ENCODE measurements around the gene FKBP5. TPM values are rescaled to one million over a fixed set of nuclear protein-coding genes. Genes with fewer than 3 reads are reported as not detected.
"Not testable (repeated sequence)": the region's sequence is repeated elsewhere in the genome, so short reads cannot be mapped to it uniquely, and the experiment has no call there.

The FKBP5 gene
- total RNA-seq, 1 donor from 2014 or later = 112 TPM

- H3K36me3 ChIP-seq = no peaks in the 10 kb centered on the region
- H3K9me3 ChIP-seq = peaks cover 0 to 3% of the 10 kb centered on the region in 2 donors
- no peaks in the 10 kb centered on the region for H3K27me3 ChIP-seq
- DNase-seq (ENCODE audit: low spot score in 2 of 2) = no peak
- no peaks in the 10 kb centered on the region for H3K4me1 ChIP-seq
- no peak for TF ChIP-seq CTCF (IDR thresholded peaks at IDR 0.05)
- H3K27ac ChIP-seq = no peak overlapping the region
- intact Hi-C loops (cut with DNase I) = no loop called here
- H3K4me3 ChIP-seq = no peak overlapping the region
These were observed 19.1 kb upstream of the FKBP5 start for GRCh38 chr6:35707714-35708407.

GRCh38 chr6:35706468-35706867 lies 17.8 kb upstream of the FKBP5 start:
- Histone ChIP-seq H3K4me1 (no peaks in the 10 kb centered on the region), H3K36me3 (no peaks in the 10 kb centered on the region), H3K27me3 (no peaks in the 10 kb centered on the region), H3K4me3 (no peak overlapping the region), H3K27ac (no peak overlapping the region), H3K9me3 (peaks cover 0 to 3% of the 10 kb centered on the region in 2 donors)
- no peak for DNase-seq (ENCODE audit: low spot score in 2 of 2)
- TF ChIP-seq CTCF (IDR thresholded peaks at IDR 0.05) = no peak
- intact Hi-C loops (cut with DNase I) = no loop called here

- no peaks in the 10 kb centered on the region for H3K27me3 ChIP-seq
- intact Hi-C loops (cut with DNase I) = no loop called here
- no peak for DNase-seq (ENCODE audit: low spot score in 2 of 2)
- H3K27ac ChIP-seq = no peak overlapping the region
- no peak for TF ChIP-seq CTCF (IDR thresholded peaks at IDR 0.05)
- H3K36me3 ChIP-seq = no peaks in the 10 kb centered on the region
- no peak overlapping the region for H3K4me3 ChIP-seq
- peaks cover 0 to 3% of the 10 kb centered on the region in 2 donors for H3K9me3 ChIP-seq
- H3K4me1 ChIP-seq = no peaks in the 10 kb centered on the region
These were observed 14.8 kb upstream of the FKBP5 start for GRCh38 chr6:35703554-35703953.

GRCh38 chr6:35698858-35699257 lies 10.1 kb upstream of the FKBP5 start:
- no peaks in the 10 kb centered on the region for H3K36me3 ChIP-seq
- intact Hi-C loops (cut with DNase I) = no loop called here
- H3K4me3 ChIP-seq = no peak overlapping the region
- DNase-seq (ENCODE audit: low spot score in 2 of 2) = no peak
- no peak for TF ChIP-seq CTCF (IDR thresholded peaks at IDR 0.05)
- peaks cover 0 to 3% of the 10 kb centered on the region in 2 donors for H3K9me3 ChIP-seq
- no peak overlapping the region for H3K27ac ChIP-seq
- H3K4me1 ChIP-seq = no peaks in the 10 kb centered on the region
- no peaks in the 10 kb centered on the region for H3K27me3 ChIP-seq

GRCh38 chr6:35698430-35698829 lies 9.7 kb upstream of the FKBP5 start:
- DNase-seq (ENCODE audit: low spot score in 2 of 2); H3K27ac ChIP-seq; H3K36me3 ChIP-seq; H3K9me3 ChIP-seq; H3K27me3 ChIP-seq; H3K4me1 ChIP-seq; H3K4me3 ChIP-seq; intact Hi-C loops (cut with DNase I): not testable (repeated sequence)

GRCh38 chr6:35694462-35694861 lies 5.7 kb upstream of the FKBP5 start:
- H3K9me3 ChIP-seq = no peaks in the 10 kb centered on the region
- no peak for DNase-seq (ENCODE audit: low spot score in 2 of 2)
- TF ChIP-seq CTCF (IDR thresholded peaks at IDR 0.05) = no peak
- no peak overlapping the region for H3K27ac ChIP-seq
- intact Hi-C loops (cut with DNase I) = no loop called here
- no peaks in the 10 kb centered on the region for H3K36me3 ChIP-seq
- H3K4me3 ChIP-seq = no peak overlapping the region
- H3K27me3 ChIP-seq = no peaks in the 10 kb centered on the region
- H3K4me1 ChIP-seq = peaks cover 10 to 15% of the 10 kb centered on the region in 2 donors
